Right lobe of liver (tissue), 6 donors: ENCODE data around the gene GALNT8. TPM values are rescaled to one million over a fixed set of nuclear protein-coding genes. Genes with fewer than 3 reads are reported as not detected.
"Not testable (repeated sequence)": the region's sequence is repeated elsewhere in the genome, so short reads cannot be mapped to it uniquely, and the experiment has no call there.

Source experiments
- ATAC-seq, 4 donors: fragments of 200-7000 bp; cut with Tn5 transposase; one replicate each; pipeline ENCODE4 v1.9.1; 2020; ENCODE audit warnings: mild to moderate bottlenecking in 4 of 4, moderate library complexity in 4 of 4
- DNase-seq, 3 donors: peaks; one replicate each; pipeline ENCODE4 v3.0.0-alpha.2; 2020
- H3K27ac ChIP-seq, 3 donors: fragments of 200-600 bp; one replicate each; pipeline ENCODE4 v1.8.0; 2022
- H3K27me3 ChIP-seq, 2 donors: fragments of 200-600 bp; one replicate each; pipeline ENCODE4 v1.8.0; 2022
- H3K36me3 ChIP-seq, 4 donors: fragments of 200-600 bp; sonication (generic) in 1 of 4; one replicate each; pipeline versions ENCODE4 v1.5.1 to v1.8.0; 2017 to 2022; ENCODE audit warnings: control low read depth in 1 of 4
- H3K4me1 ChIP-seq, 4 donors: fragments of 200-600 bp; sonication (generic) in 1 of 4; one replicate each; pipeline versions ENCODE4 v1.5.1 to v1.8.0; 2017 to 2022; ENCODE audit warnings: control low read depth in 1 of 4
- H3K4me3 ChIP-seq, 3 donors: fragments of 200-600 bp; one replicate each; pipeline ENCODE4 v1.8.0; 2022
- H3K9me3 ChIP-seq, 4 donors: fragments of 200-600 bp; sonication (generic) in 1 of 4; one replicate each; pipeline versions ENCODE4 v1.5.1 to v1.8.0; 2017 to 2022; ENCODE audit warnings: control low read depth in 1 of 4
- CTCF ChIP-seq, 4 donors: fragments of 200-600 bp in 3 of 4; fragments of 450-650 bp in 1 of 4; IDR thresholded peaks; one replicate each; pipeline versions ENCODE4 v1.5.1 to v1.8.0; 2016 to 2022; ENCODE audit warnings: antibody characterized with exemption in 4 of 4, mild to moderate bottlenecking in 2 of 4
- POLR2A ChIP-seq: fragments of 450-650 bp; IDR thresholded peaks from one replicate; pipeline ENCODE4 v1.6.1; 2017; ENCODE audit warnings: antibody characterized with exemption, mild to moderate bottlenecking
- WGBS: methylation state at CpG from one replicate; pipeline ENCODE4 v1.1.6; 2018; ENCODE audit warnings: low coverage, low lambda C conversion rate; ENCODE audit not compliant: insufficient coverage; ENCODE audit errors: missing lambda C conversion rate; 5-methylcytosine and 5-hydroxymethylcytosine counted together
- intact Hi-C, 2 donors: fragments of 100-400 bp; cut with DNase I; formaldehyde crosslinking; loops; one replicate each; pipeline versions ENCODE4 v1.11.2 to v1.14.1; 2022
- total RNA-seq, 6 experiments: library from RNA; depleted of rRNA in 2 of 6; stranded (reverse); fragments of >200 nt in 2 of 6; fragmentation: NEBNext Ultra II Directional in 3 of 6; extraction: Animal tissue kit (Norgen Biotek cat#: 25700) in 3 of 6; gene quantifications; one replicate each; pipeline versions ENCODE4 v1.1.0 to v1.2.4, GENCODE V29; 2016 to 2023
- donor health status: DM: no; HTN: yes; CAD: no.
- donor health status: DM: no; HTN: no; CAD: no.
- donor health status: DM: no; HTN: no; CAD: no.
- donor health status: DM: no; HTN: yes; CAD: no.
- donor health status: DM: no; HTN: yes; CAD: no.

GALNT8 gene
- total RNA-seq, 6 experiments from 2014 or later = 0.09 to 0.37 (median 0.11) TPM; not detected in 2

- H3K36me3 ChIP-seq = no peaks in the 10 kb centered on the region
- H3K27ac ChIP-seq = no peak overlapping the region
- no peak for ATAC-seq
- no peaks in the 10 kb centered on the region for H3K9me3 ChIP-seq
- H3K27me3 ChIP-seq = no peaks in the 10 kb centered on the region
- no peaks in the 10 kb centered on the region for H3K4me1 ChIP-seq
- intact Hi-C loops = no loop called here
- TF ChIP-seq CTCF (IDR thresholded peaks at IDR 0.05) (no peak), POLR2A (no peak)
- 34% methylated on average over 4 of the region's 4 CpGs for WGBS
- no peak overlapping the region for H3K4me3 ChIP-seq
- no peak for DNase-seq
Measured at GRCh38 chr12:4720637-4720995, 416 bp downstream of the GALNT8 start.

GRCh38 chr12:4721587-4721986, 1.4 kb downstream of the GALNT8 start:
- ATAC-seq, H3K27me3 ChIP-seq, DNase-seq, intact Hi-C loops, H3K36me3 ChIP-seq, H3K27ac ChIP-seq, H3K4me3 ChIP-seq, H3K4me1 ChIP-seq, H3K9me3 ChIP-seq: not testable (repeated sequence)
- WGBS = 31% methylated on average over 9 of the region's 11 CpGs

GRCh38 chr12:4723226-4723625, 3.0 kb downstream of the GALNT8 start:
- H3K27me3 ChIP-seq = no peaks in the 10 kb centered on the region
- 89% methylated on average over 2 of the region's 3 CpGs for WGBS
- ATAC-seq (no peak), DNase-seq (no peak)
- intact Hi-C loops = no loop called here
- TF ChIP-seq CTCF (IDR thresholded peaks at IDR 0.05) (no peak), POLR2A (no peak)
- no peak overlapping the region for H3K27ac ChIP-seq
- no peaks in the 10 kb centered on the region for H3K36me3 ChIP-seq
- H3K4me3 ChIP-seq = no peak overlapping the region
- H3K9me3 ChIP-seq = no peaks in the 10 kb centered on the region
- H3K4me1 ChIP-seq = no peaks in the 10 kb centered on the region

- no peak for TF ChIP-seq POLR2A
- TF ChIP-seq CTCF (IDR thresholded peaks at IDR 0.05) = no peak
- Histone ChIP-seq H3K9me3 (no peaks in the 10 kb centered on the region), H3K36me3 (no peaks in the 10 kb centered on the region), H3K27ac (no peak overlapping the region), H3K4me3 (no peak overlapping the region), H3K4me1 (no peaks in the 10 kb centered on the region), H3K27me3 (no peaks in the 10 kb centered on the region)
- no peak for DNase-seq
- intact Hi-C loops = no loop called here
- WGBS = 54% methylated on average over 3 of the region's 3 CpGs
- ATAC-seq = no peak
Measured at GRCh38 chr12:4725057-4725456, 4.9 kb downstream of the GALNT8 start.

- DNase-seq = peak in 1 of 3 donors; percentile 56
- ATAC-seq = peak in 3 of 4 donors; percentile 86 to 94 (median 92)
- TF ChIP-seq POLR2A (no peak), CTCF (IDR thresholded peaks at IDR 0.05) (no peak)
- WGBS = 25% methylated on average over 4 of the region's 4 CpGs
- Histone ChIP-seq H3K4me1 (peaks cover 0 to 11% (median 4%) of the 10 kb centered on the region in 4 donors), H3K9me3 (no peaks in the 10 kb centered on the region), H3K27ac (no peak overlapping the region), H3K27me3 (no peaks in the 10 kb centered on the region), H3K36me3 (no peaks in the 10 kb centered on the region), H3K4me3 (no peak overlapping the region)
- intact Hi-C loops = no loop called here
Measured at GRCh38 chr12:4734625-4735340, 14.6 kb downstream of the GALNT8 start.
